Stimulated activated CD8-positive, alpha-beta memory T cell treated with anti-CD3 and anti-CD28 coated beads, Interleukin-15, amount 100 ng/mL, for 24 hours (primary cell): Measurements from ENCODE around the gene WASHC4.
"Not testable (repeated sequence)": the region's sequence is repeated elsewhere in the genome, so short reads cannot be mapped to it uniquely, and the experiment has no call there.

Source experiments
- DNase-seq: peaks from one replicate; pipeline ENCODE4 v3.0.0-alpha.2; 2020; ENCODE audit warnings: low read depth

WASHC4 gene

GRCh38 chr12:105164068-105164467 is 56.5 kb downstream of the WASHC4 start:
- DNase-seq = no peak

GRCh38 chr12:105166736-105167135 is 59.2 kb downstream of the WASHC4 start:
- no peak for DNase-seq

GRCh38 chr12:105167346-105167745 is 59.8 kb downstream of the WASHC4 start:
- no peak for DNase-seq

GRCh38 chr12:105168006-105168405 is 60.5 kb downstream of the WASHC4 start:
- no peak for DNase-seq

- no peak for DNase-seq
These were observed 62.6 kb downstream of the WASHC4 start for GRCh38 chr12:105170139-105170538.

- DNase-seq = no peak
These were observed 64.3 kb downstream of the WASHC4 start for GRCh38 chr12:105171691-105172436.

GRCh38 chr12:105175397-105175990 is 68.0 kb downstream of the WASHC4 start:
- DNase-seq = no peak

GRCh38 chr12:105177208-105177607 is 69.7 kb downstream of the WASHC4 start:
- DNase-seq = no peak

- not testable (repeated sequence) for DNase-seq
These were observed 71.6 kb downstream of the WASHC4 start for GRCh38 chr12:105179114-105179513.

GRCh38 chr12:105183406-105183805 is 75.9 kb downstream of the WASHC4 start:
- DNase-seq = not testable (repeated sequence)

GRCh38 chr12:105183976-105184375 is 76.4 kb downstream of the WASHC4 start:
- not testable (repeated sequence) for DNase-seq

- no peak for DNase-seq
These were observed 81.8 kb downstream of the WASHC4 start for GRCh38 chr12:105189293-105189692.

- DNase-seq = no peak
These were observed 83.0 kb downstream of the WASHC4 start for GRCh38 chr12:105190530-105190929.

GRCh38 chr12:105192624-105193225 is 85.2 kb downstream of the WASHC4 start:
- no peak for DNase-seq

GRCh38 chr12:105194947-105195346 is 87.4 kb downstream of the WASHC4 start:
- no peak for DNase-seq

GRCh38 chr12:105196090-105196489 is 88.6 kb downstream of the WASHC4 start:
- DNase-seq = no peak

- no peak for DNase-seq
These were observed 91.4 kb downstream of the WASHC4 start for GRCh38 chr12:105198961-105199360.

GRCh38 chr12:105200385-105200784 is 92.9 kb downstream of the WASHC4 start:
- no peak for DNase-seq

- no peak for DNase-seq
These were observed 93.8 kb downstream of the WASHC4 start for GRCh38 chr12:105201299-105201698.

- no peak for DNase-seq
These were observed 94.7 kb downstream of the WASHC4 start for GRCh38 chr12:105202202-105202601.

- DNase-seq = no peak
These were observed 96.6 kb downstream of the WASHC4 start for GRCh38 chr12:105204127-105204526.

- DNase-seq = no peak
These were observed 97.4 kb downstream of the WASHC4 start for GRCh38 chr12:105204916-105205315.

GRCh38 chr12:105205322-105206048 is 98.0 kb downstream of the WASHC4 start:
- no peak for DNase-seq
